ENCODE results near the gene IFNLR1.
A peak's percentile ranks its signal among the peaks of the same experiment; 100 is the strongest.

IFNLR1 gene

DNA sequence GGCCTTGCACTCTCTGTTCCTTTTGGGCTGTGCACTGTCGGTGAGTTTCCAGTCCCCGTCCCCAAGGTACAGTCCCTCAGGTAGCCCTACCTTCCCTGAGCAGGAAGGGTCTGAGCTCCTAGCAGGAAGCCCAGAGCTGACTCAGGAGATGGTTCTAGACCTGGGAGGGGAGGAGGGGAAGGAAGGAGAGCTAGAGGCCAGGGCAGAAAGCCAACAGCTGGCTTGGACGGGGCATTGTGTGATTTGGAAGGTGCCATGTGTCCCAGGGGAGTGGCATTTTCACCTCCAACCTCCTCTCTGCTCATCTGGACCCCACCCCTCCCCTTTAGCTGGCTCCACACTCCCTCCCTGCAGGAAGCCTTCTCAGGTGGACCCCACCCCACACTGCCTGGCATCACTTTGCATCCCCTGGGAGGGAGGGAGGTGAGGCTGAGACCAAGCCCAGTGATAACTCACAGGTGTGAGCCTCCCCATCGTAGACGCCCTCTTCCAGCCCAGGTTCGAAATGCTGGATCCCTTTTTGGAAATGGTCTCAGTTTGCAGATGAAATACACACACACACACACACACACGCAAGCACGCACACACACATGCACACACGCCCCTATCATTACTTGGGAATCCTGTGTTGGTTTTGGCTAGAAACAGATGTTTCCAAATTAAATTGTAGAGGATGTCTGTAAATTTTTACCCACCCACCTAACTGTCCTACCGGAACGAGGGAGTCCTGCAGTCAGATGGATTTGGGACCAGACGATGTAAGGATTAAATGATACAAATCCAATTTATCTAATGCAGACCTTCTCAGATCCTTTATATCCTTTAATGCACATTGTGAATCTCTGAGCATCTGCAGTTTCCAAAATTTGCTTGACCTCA, 19.7 kb upstream of the IFNLR1 start:
- H3K9me3 ChIP-seq (ENCODE audit: severe bottlenecking) = no peaks in the 10 kb centered on the region
- no peak for DNase-seq (ENCODE audit: low spot score)
- ATAC-seq (ENCODE audit: low read depth) = peak; percentile 50
- H3K27ac ChIP-seq (ENCODE audit: poor library complexity, severe bottlenecking) = no peak overlapping the region
- H3K27me3 ChIP-seq (ENCODE audit: insufficient read depth, poor library complexity, severe bottlenecking) = no peaks in the 10 kb centered on the region
- no peaks in the 10 kb centered on the region for H3K36me3 ChIP-seq (ENCODE audit: low read depth)
- TF ChIP-seq, protein P1, sequence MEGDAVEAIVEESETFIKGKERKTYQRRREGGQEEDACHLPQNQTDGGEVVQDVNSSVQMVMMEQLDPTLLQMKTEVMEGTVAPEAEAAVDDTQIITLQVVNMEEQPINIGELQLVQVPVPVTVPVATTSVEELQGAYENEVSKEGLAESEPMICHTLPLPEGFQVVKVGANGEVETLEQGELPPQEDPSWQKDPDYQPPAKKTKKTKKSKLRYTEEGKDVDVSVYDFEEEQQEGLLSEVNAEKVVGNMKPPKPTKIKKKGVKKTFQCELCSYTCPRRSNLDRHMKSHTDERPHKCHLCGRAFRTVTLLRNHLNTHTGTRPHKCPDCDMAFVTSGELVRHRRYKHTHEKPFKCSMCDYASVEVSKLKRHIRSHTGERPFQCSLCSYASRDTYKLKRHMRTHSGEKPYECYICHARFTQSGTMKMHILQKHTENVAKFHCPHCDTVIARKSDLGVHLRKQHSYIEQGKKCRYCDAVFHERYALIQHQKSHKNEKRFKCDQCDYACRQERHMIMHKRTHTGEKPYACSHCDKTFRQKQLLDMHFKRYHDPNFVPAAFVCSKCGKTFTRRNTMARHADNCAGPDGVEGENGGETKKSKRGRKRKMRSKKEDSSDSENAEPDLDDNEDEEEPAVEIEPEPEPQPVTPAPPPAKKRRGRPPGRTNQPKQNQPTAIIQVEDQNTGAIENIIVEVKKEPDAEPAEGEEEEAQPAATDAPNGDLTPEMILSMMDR (IDR thresholded peaks at IDR 0.05; ENCODE audit: poor library complexity, severe bottlenecking) = no peak
- H3K4me3 ChIP-seq (ENCODE audit: severe bottlenecking) = no peak overlapping the region
- peaks cover 15% of the 10 kb centered on the region for H3K4me1 ChIP-seq (ENCODE audit: insufficient read depth, poor library complexity, severe bottlenecking)

DNA sequence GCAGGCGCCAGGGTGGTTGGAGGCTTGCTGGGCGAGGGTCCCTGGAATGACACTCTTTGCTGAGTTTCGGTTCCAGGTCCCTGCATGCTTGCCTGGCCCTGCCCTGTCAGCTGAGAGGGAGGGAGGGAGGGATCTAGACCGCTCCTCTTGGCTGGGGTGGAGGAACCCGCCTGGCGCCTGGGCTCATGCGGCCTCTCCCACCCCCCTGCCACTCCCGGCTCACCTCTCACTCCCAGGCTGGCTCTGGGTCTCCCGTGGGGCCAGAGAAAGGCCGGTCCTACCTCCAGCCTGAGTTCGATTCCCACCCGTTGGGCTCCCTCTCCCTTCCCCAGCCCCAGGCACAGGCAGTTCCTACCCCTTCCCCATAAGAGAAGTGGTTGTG, 19.0 kb upstream of the IFNLR1 start:
- Histone ChIP-seq H3K27ac (ENCODE audit: poor library complexity, severe bottlenecking) (no peak overlapping the region), H3K36me3 (ENCODE audit: low read depth) (no peaks in the 10 kb centered on the region), H3K27me3 (ENCODE audit: insufficient read depth, poor library complexity, severe bottlenecking) (no peaks in the 10 kb centered on the region), H3K4me1 (ENCODE audit: insufficient read depth, poor library complexity, severe bottlenecking) (peaks cover 15% of the 10 kb centered on the region), H3K9me3 (ENCODE audit: severe bottlenecking) (no peaks in the 10 kb centered on the region), H3K4me3 (ENCODE audit: severe bottlenecking) (no peak overlapping the region)
- TF ChIP-seq, protein P1 (IDR thresholded peaks at IDR 0.05; ENCODE audit: poor library complexity, severe bottlenecking) = no peak
- ATAC-seq (ENCODE audit: low read depth) (no peak), DNase-seq (ENCODE audit: low spot score) (no peak)

DNA sequence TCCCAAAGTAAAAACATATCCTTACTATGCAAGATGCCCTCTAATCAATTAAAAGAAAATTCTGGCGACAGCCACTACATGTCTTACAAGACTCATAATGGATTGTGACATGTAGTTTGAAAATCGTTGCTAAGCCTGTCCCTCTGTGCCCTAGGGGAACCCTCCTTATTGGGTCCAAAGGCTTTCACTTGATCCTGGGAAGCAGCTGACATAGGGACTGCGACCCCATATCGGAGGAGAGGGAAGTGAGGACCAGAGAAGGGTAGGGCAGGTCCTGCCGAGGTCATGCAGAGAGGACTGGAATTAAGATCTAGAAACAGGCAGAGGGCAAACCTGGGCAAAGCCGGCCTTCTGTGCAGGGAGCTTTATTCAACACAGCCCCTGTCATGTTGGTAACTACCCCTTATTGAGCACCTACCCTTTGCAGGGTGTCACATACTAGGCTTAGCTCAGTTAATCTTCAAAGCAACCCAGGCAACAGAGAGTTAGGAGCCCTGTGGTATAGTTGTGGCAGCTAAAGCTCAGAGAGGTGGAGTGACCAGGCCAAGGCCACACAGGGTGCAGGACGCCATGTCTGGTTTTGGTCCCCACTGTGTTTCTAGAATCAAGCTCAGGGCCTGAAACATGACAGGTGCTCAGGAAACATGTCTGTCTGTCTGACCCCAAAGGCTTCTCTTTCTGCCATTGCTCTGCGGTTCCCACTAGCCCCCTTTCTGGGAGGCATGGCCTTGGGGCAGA, 18.4 kb upstream of the IFNLR1 start:
- ATAC-seq (ENCODE audit: low read depth) = no peak
- TF ChIP-seq, protein P1 (IDR thresholded peaks at IDR 0.05; ENCODE audit: poor library complexity, severe bottlenecking) = no peak
- no peak overlapping the region for H3K27ac ChIP-seq (ENCODE audit: poor library complexity, severe bottlenecking)
- no peak for DNase-seq (ENCODE audit: low spot score)
- peaks cover 15% of the 10 kb centered on the region for H3K4me1 ChIP-seq (ENCODE audit: insufficient read depth, poor library complexity, severe bottlenecking)
- H3K36me3 ChIP-seq (ENCODE audit: low read depth) = no peaks in the 10 kb centered on the region
- H3K9me3 ChIP-seq (ENCODE audit: severe bottlenecking) = no peaks in the 10 kb centered on the region
- no peak overlapping the region for H3K4me3 ChIP-seq (ENCODE audit: severe bottlenecking)
- H3K27me3 ChIP-seq (ENCODE audit: insufficient read depth, poor library complexity, severe bottlenecking) = no peaks in the 10 kb centered on the region

- DNase-seq (ENCODE audit: low spot score) = no peak
- no peak for ATAC-seq (ENCODE audit: low read depth)
- Histone ChIP-seq H3K27ac (ENCODE audit: poor library complexity, severe bottlenecking) (peak overlapping the region; percentile 48), H3K36me3 (ENCODE audit: low read depth) (no peaks in the 10 kb centered on the region), H3K9me3 (ENCODE audit: severe bottlenecking) (no peaks in the 10 kb centered on the region), H3K4me3 (ENCODE audit: severe bottlenecking) (no peak overlapping the region), H3K27me3 (ENCODE audit: insufficient read depth, poor library complexity, severe bottlenecking) (no peaks in the 10 kb centered on the region), H3K4me1 (ENCODE audit: insufficient read depth, poor library complexity, severe bottlenecking) (peaks cover 15% of the 10 kb centered on the region)
- TF ChIP-seq, protein P1 (IDR thresholded peaks at IDR 0.05; ENCODE audit: poor library complexity, severe bottlenecking) = no peak
Observed at GRCh38 chr1:24204116-24204515, 17.0 kb upstream of the IFNLR1 start.

All from RWPE2 (cell line).